Measurements from ENCODE around the gene ELK4.

ELK4 gene

GRCh38 chr1:205632669-205633169 lies 908 bp upstream of the ELK4 start:
- Histone ChIP-seq H3K9me3 (replicated peaks; ENCODE audit: insufficient read depth, low read length) (no peaks in the 10 kb centered on the region), H3K4me1 (ENCODE audit: low read length) (peaks cover 17% of the 10 kb centered on the region), H3K4me3 (ENCODE audit: low read length) (peak overlapping the region; percentile 70), H3K79me2 (ENCODE audit: low read length) (peaks cover 33% of the 10 kb centered on the region), H2AFZ (ENCODE audit: low read length) (peak overlapping the region; percentile 92), H3K4me2 (ENCODE audit: low read depth, low read length) (peak overlapping the region; percentile 90), H4K20me1 (ENCODE audit: insufficient read depth, low read length) (0 out of 2 replicates have a peak, but pooled peaks cover 7% of the 10 kb centered on the region), H3K27me3 (replicated peaks; ENCODE audit: insufficient read depth, low read length) (peaks cover 22% of the 10 kb centered on the region), H3F3A (ENCODE audit: insufficient read depth, low read length) (peaks cover 17% of the 10 kb centered on the region), H3K9ac (ENCODE audit: low read length) (peak overlapping the region; percentile 76; the same call in 1 of the 2 replicates), H3K27ac (ENCODE audit: low read length) (no peak overlapping the region), H3K9me2 (replicated peaks; ENCODE audit: insufficient read depth, low read length) (no peaks in the 10 kb centered on the region), H3K36me3 (replicated peaks; ENCODE audit: insufficient read depth, low read length) (no peaks in the 10 kb centered on the region)
- no peak for DNase-seq
- TF ChIP-seq EZH2phosphoT487 (IDR thresholded peaks at IDR 0.05; ENCODE audit: low read length) = no peak
- no peak for TF ChIP-seq EZH2 (optimal IDR thresholded peaks at IDR 0.05; ENCODE audit: low read depth, low read length)
- no peak for TF ChIP-seq CTCF (IDR thresholded peaks at IDR 0.05; ENCODE audit: low read length)

- Histone ChIP-seq H2AFZ (ENCODE audit: low read length) (peak overlapping the region; percentile 11; the same call in 1 of the 2 replicates), H3K9me3 (replicated peaks; ENCODE audit: insufficient read depth, low read length) (no peaks in the 10 kb centered on the region), H3K9ac (ENCODE audit: low read length) (peak overlapping the region; percentile 64), H3K9me2 (replicated peaks; ENCODE audit: insufficient read depth, low read length) (no peaks in the 10 kb centered on the region), H4K20me1 (ENCODE audit: insufficient read depth, low read length) (peaks cover 18% of the 10 kb centered on the region), H3K4me1 (ENCODE audit: low read length) (peaks cover 26% of the 10 kb centered on the region), H3K4me2 (ENCODE audit: low read depth, low read length) (peak overlapping the region; percentile 81), H3K27me3 (replicated peaks; ENCODE audit: insufficient read depth, low read length) (peaks cover 10% of the 10 kb centered on the region), H3K36me3 (replicated peaks; ENCODE audit: insufficient read depth, low read length) (no peaks in the 10 kb centered on the region), H3K27ac (ENCODE audit: low read length) (peak overlapping the region; percentile 81), H3F3A (ENCODE audit: insufficient read depth, low read length) (peaks cover 21% of the 10 kb centered on the region), H3K4me3 (ENCODE audit: low read length) (peak overlapping the region; percentile 65), H3K79me2 (ENCODE audit: low read length) (peaks cover 47% of the 10 kb centered on the region)
- DNase-seq = peak; percentile 97
- TF ChIP-seq CTCF (IDR thresholded peaks at IDR 0.05; ENCODE audit: low read length) (no peak), EZH2phosphoT487 (IDR thresholded peaks at IDR 0.05; ENCODE audit: low read length) (no peak), EZH2 (optimal IDR thresholded peaks at IDR 0.05; ENCODE audit: low read depth, low read length) (no peak)
Measured at GRCh38 chr1:205631010-205631767, 622 bp downstream of the ELK4 start.

GRCh38 chr1:205630651-205631009 lies 1.2 kb downstream of the ELK4 start:
- H3K36me3 ChIP-seq (replicated peaks; ENCODE audit: insufficient read depth, low read length) = no peaks in the 10 kb centered on the region
- peak overlapping the region; percentile 65 for H3K4me3 ChIP-seq (ENCODE audit: low read length)
- H3K9me3 ChIP-seq (replicated peaks; ENCODE audit: insufficient read depth, low read length) = no peaks in the 10 kb centered on the region
- H3K79me2 ChIP-seq (ENCODE audit: low read length) = peaks cover 52% of the 10 kb centered on the region
- 0 out of 2 replicates have a peak overlapping the region, but pooled peaks have one; percentile 11 for H2AFZ ChIP-seq (ENCODE audit: low read length)
- H3K27me3 ChIP-seq (replicated peaks; ENCODE audit: insufficient read depth, low read length) = peaks cover 10% of the 10 kb centered on the region
- H3K9ac ChIP-seq (ENCODE audit: low read length) = peak overlapping the region; percentile 64
- H3F3A ChIP-seq (ENCODE audit: insufficient read depth, low read length) = peaks cover 21% of the 10 kb centered on the region
- H3K9me2 ChIP-seq (replicated peaks; ENCODE audit: insufficient read depth, low read length) = no peaks in the 10 kb centered on the region
- peaks cover 28% of the 10 kb centered on the region for H3K4me1 ChIP-seq (ENCODE audit: low read length)
- H3K4me2 ChIP-seq (ENCODE audit: low read depth, low read length) = peak overlapping the region; percentile 81
- DNase-seq = no peak
- peaks cover 18% of the 10 kb centered on the region for H4K20me1 ChIP-seq (ENCODE audit: insufficient read depth, low read length)
- TF ChIP-seq CTCF (IDR thresholded peaks at IDR 0.05; ENCODE audit: low read length) = no peak
- no peak for TF ChIP-seq EZH2 (optimal IDR thresholded peaks at IDR 0.05; ENCODE audit: low read depth, low read length)
- no peak for TF ChIP-seq EZH2phosphoT487 (IDR thresholded peaks at IDR 0.05; ENCODE audit: low read length)
- H3K27ac ChIP-seq (ENCODE audit: low read length) = peak overlapping the region; percentile 81

Measured in MM.1S (cell line).